ENCODE results near the gene IMPDH2. TPM values are rescaled to one million over a fixed set of nuclear protein-coding genes. Genes with fewer than 3 reads are reported as not detected.

IMPDH2 gene
- total and polyA plus RNA-seq, 7 donors: 55.0 to 187 (median 99.0) TPM

GRCh38 chr3:49032646-49033304 lies 3.6 kb upstream of the IMPDH2 start:
- no peaks in the 10 kb centered on the region for H3K9me3 ChIP-seq
- H3K4me1 ChIP-seq: peaks cover 0 to 26% (median 16%) of the 10 kb centered on the region in 4 donors
- no peak for TF ChIP-seq EP300 (IDR thresholded peaks at IDR 0.05)
- no peaks in the 10 kb centered on the region for H3K27me3 ChIP-seq
- no peak overlapping the region for H3K27ac ChIP-seq
- H3K4me3 ChIP-seq: no peak overlapping the region
- peaks cover 13 to 76% (median 29%) of the 10 kb centered on the region in 4 donors for H3K36me3 ChIP-seq
- 92% methylated on average over 6 of the region's 6 CpGs for WGBS, 2 donors
- intact Hi-C loops (cut with DNase I): no loop called here
- DNase-seq: peak; percentile 65

- WGBS, 2 donors: 90 to 93% methylated on average over 6 of the region's 6 CpGs
- Histone ChIP-seq H3K9me3 (no peaks in the 10 kb centered on the region), H3K36me3 (peaks cover 13 to 71% (median 35%) of the 10 kb centered on the region in 4 donors), H3K27me3 (no peaks in the 10 kb centered on the region), H3K27ac (peak overlapping the region in 2 of 4 donors; percentile 94 to 98), H3K4me1 (peaks cover 0 to 27% (median 18%) of the 10 kb centered on the region in 4 donors), H3K4me3 (no peak overlapping the region)
- intact Hi-C loops (cut with DNase I): no loop called here
- TF ChIP-seq POLR2AphosphoS5 (IDR thresholded peaks at IDR 0.05): no peak
- TF ChIP-seq POLR2A (IDR thresholded peaks at IDR 0.05): no peak
- no peak for TF ChIP-seq EP300 (IDR thresholded peaks at IDR 0.05)
- TF ChIP-seq CTCF (IDR thresholded peaks at IDR 0.05): no peak
- DNase-seq: peak; percentile 57
Measured at GRCh38 chr3:49030321-49030720, 1.1 kb upstream of the IMPDH2 start.

- TF ChIP-seq CTCF (IDR thresholded peaks at IDR 0.05) (no peak), EP300 (IDR thresholded peaks at IDR 0.05) (no peak), POLR2AphosphoS5 (IDR thresholded peaks at IDR 0.05) (no peak), POLR2A (IDR thresholded peaks at IDR 0.05) (no peak)
- WGBS, 2 donors: 1 to 3% methylated on average over 7 of the region's 7 CpGs
- Histone ChIP-seq H3K27ac (peak overlapping the region; percentile 94 to 98 (median 94)), H3K4me3 (peak overlapping the region; percentile 71 to 80 (median 78)), H3K9me3 (no peaks in the 10 kb centered on the region), H3K4me1 (peaks cover 0 to 35% (median 20%) of the 10 kb centered on the region in 4 donors), H3K27me3 (no peaks in the 10 kb centered on the region), H3K36me3 (peaks cover 14 to 71% (median 39%) of the 10 kb centered on the region in 4 donors)
- no peak for DNase-seq
- intact Hi-C loops (cut with DNase I): loop anchor here (2.0 kb wide), 1 partner anchor 41 kb away; no protein-coding TSS in a partner anchor
Measured at GRCh38 chr3:49029563-49029884, 326 bp upstream of the IMPDH2 start.

- 70 to 83% methylated on average over 4 of the region's 4 CpGs for WGBS, 2 donors
- Histone ChIP-seq H3K9me3 (no peaks in the 10 kb centered on the region), H3K36me3 (peaks cover 18 to 72% (median 46%) of the 10 kb centered on the region in 4 donors), H3K27me3 (no peaks in the 10 kb centered on the region), H3K4me3 (peak overlapping the region in 3 of 4 donors; percentile 71 to 78 (median 77)), H3K27ac (peak overlapping the region; percentile 94 to 98 (median 94)), H3K4me1 (peaks cover 0 to 40% (median 23%) of the 10 kb centered on the region in 4 donors)
- intact Hi-C loops (cut with DNase I): loop anchor here (2.0 kb wide), 1 partner anchor 39 kb away; no protein-coding TSS in a partner anchor
- no peak for DNase-seq
- TF ChIP-seq EP300 (IDR thresholded peaks at IDR 0.05) (no peak), CTCF (IDR thresholded peaks at IDR 0.05) (no peak), POLR2A (IDR thresholded peaks at IDR 0.05) (no peak), POLR2AphosphoS5 (IDR thresholded peaks at IDR 0.05) (no peak)
Measured at GRCh38 chr3:49028298-49028672, 913 bp downstream of the IMPDH2 start.

- Histone ChIP-seq H3K36me3 (peaks cover 18 to 69% (median 41%) of the 10 kb centered on the region in 4 donors), H3K27ac (peak overlapping the region in 3 of 4 donors; percentile 94 to 98 (median 94)), H3K4me1 (peaks cover 0 to 43% (median 27%) of the 10 kb centered on the region in 4 donors), H3K9me3 (no peaks in the 10 kb centered on the region), H3K27me3 (no peaks in the 10 kb centered on the region), H3K4me3 (no peak overlapping the region)
- TF ChIP-seq EP300 (IDR thresholded peaks at IDR 0.05) (no peak), POLR2A (IDR thresholded peaks at IDR 0.05) (no peak), POLR2AphosphoS5 (IDR thresholded peaks at IDR 0.05) (no peak), CTCF (IDR thresholded peaks at IDR 0.05) (no peak)
- intact Hi-C loops (cut with DNase I): loop anchor here (2.0 kb wide), 1 partner anchor 39 kb away; no protein-coding TSS in a partner anchor
- no peak for DNase-seq
- 97% methylated on average over 9 of the region's 9 CpGs for WGBS, 2 donors
Measured at GRCh38 chr3:49027634-49028033, 1.6 kb downstream of the IMPDH2 start.
